ENCODE results near the gene NUP93.

DNA sequence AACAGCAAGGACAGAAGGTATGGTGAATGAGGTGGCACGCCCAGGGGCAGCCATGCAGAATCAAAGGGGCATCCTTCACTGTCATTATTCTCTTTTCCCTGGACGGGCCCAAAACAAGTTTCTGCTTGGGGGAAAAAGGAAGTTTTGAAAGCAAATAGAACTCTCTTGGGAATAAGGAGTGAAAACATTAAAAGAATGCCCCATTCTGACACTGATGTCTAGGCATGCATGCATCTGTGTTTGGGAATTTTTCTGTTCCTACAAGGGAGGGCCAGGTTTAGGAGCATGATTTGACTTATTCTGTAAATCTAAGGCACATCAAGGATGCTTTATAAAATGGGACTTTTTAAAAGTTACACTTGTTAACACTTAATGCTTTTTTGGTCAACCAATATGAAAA is 100.7 kb downstream of the NUP93 start:
- TF ChIP-seq, protein P1, sequence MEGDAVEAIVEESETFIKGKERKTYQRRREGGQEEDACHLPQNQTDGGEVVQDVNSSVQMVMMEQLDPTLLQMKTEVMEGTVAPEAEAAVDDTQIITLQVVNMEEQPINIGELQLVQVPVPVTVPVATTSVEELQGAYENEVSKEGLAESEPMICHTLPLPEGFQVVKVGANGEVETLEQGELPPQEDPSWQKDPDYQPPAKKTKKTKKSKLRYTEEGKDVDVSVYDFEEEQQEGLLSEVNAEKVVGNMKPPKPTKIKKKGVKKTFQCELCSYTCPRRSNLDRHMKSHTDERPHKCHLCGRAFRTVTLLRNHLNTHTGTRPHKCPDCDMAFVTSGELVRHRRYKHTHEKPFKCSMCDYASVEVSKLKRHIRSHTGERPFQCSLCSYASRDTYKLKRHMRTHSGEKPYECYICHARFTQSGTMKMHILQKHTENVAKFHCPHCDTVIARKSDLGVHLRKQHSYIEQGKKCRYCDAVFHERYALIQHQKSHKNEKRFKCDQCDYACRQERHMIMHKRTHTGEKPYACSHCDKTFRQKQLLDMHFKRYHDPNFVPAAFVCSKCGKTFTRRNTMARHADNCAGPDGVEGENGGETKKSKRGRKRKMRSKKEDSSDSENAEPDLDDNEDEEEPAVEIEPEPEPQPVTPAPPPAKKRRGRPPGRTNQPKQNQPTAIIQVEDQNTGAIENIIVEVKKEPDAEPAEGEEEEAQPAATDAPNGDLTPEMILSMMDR (IDR thresholded peaks at IDR 0.05; ENCODE audit: control extremely low read depth in 1 of 3, insufficient read depth in 1 of 3, low read depth in 1 of 3, low read length in 3 of 3), result no peak
- TF ChIP-seq ATF2 (IDR thresholded peaks at IDR 0.05; ENCODE audit: low read length), result no peak
- TF ChIP-seq POLR2A (IDR thresholded peaks at IDR 0.05; ENCODE audit: control extremely low read depth in 1 of 2, low read depth in 2 of 2, low read length in 2 of 2), result no peak
- no peak for TF ChIP-seq MAFK (IDR thresholded peaks at IDR 0.05; ENCODE audit: low read depth, low read length)
- no peak for TF ChIP-seq BACH1 (IDR thresholded peaks at IDR 0.05; ENCODE audit: low read length)
- no peak for TF ChIP-seq POLR2AphosphoS5 (IDR thresholded peaks at IDR 0.05; ENCODE audit: low read depth, low read length)
- TF ChIP-seq HDAC2 (IDR thresholded peaks at IDR 0.05; ENCODE audit: borderline replicate concordance in 1 of 2, low read depth in 2 of 2, low read length in 2 of 2), result no peak
- no peak for TF ChIP-seq JUND (IDR thresholded peaks at IDR 0.05; ENCODE audit: low read length)
- TF ChIP-seq EZH2 (IDR thresholded peaks at IDR 0.05; ENCODE audit: low read depth, low read length, severe bottlenecking), result no peak

Measured in H1 (cell line).